GM10847 (cell line): ENCODE measurements around the gene KRT34.

Experiments used
- POLR2A ChIP-seq: IDR thresholded peaks from 2 replicates; pipeline ENCODE4 v1.6.1; 2011; ENCODE audit not compliant: insufficient read length; ENCODE audit errors: extremely low read depth

KRT34 gene

GRCh38 chr17:41328207-41328606 lies 53.9 kb downstream of the KRT34 start:
- no peak for TF ChIP-seq POLR2A
